AG09319 (cell line): ENCODE data around the gene RYR3.

Source experiments
- DNase-seq: peaks from one replicate; pipeline ENCODE4 v3.0.0-alpha.2; 2010; ENCODE audit warnings: low read depth; ENCODE audit errors: extremely low read depth
- CTCF ChIP-seq: IDR thresholded peaks from 2 replicates; pipeline ENCODE4 v1.5.1; 2011; ENCODE audit warnings: low read depth, mild to moderate bottlenecking, inconsistent platforms, low read length, moderate library complexity

RYR3 gene

GRCh38 chr15:33343275-33343674, 32.5 kb downstream of the RYR3 start:
- no peak for TF ChIP-seq CTCF

DNA sequence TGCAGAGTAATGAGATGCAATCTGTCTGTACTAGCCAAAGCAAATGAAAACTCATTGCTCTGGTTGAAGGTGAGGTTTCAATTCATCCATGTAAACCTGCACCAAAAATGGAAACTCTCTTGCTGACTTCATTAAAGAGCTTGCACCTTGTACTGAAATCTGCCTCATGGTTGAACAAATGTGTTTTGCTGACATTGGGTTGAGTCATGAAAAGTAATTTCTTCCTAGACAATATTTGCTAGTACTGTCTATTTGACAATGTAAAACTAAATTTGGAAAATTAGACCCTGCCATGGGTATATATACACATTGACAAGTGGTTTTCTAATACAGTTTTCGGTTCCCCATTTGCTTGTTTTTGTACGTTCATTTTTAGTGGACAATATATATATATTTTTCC, 33.3 kb downstream of the RYR3 start:
- TF ChIP-seq CTCF, result no peak
- no peak for DNase-seq

More at GRCh38 chr15:33343275-33343674, 32.5 kb downstream of the RYR3 start:
- DNase-seq, result no peak

GRCh38 chr15:33344530-33344929, 33.8 kb downstream of the RYR3 start:
- no peak for DNase-seq
- no peak for TF ChIP-seq CTCF

DNA sequence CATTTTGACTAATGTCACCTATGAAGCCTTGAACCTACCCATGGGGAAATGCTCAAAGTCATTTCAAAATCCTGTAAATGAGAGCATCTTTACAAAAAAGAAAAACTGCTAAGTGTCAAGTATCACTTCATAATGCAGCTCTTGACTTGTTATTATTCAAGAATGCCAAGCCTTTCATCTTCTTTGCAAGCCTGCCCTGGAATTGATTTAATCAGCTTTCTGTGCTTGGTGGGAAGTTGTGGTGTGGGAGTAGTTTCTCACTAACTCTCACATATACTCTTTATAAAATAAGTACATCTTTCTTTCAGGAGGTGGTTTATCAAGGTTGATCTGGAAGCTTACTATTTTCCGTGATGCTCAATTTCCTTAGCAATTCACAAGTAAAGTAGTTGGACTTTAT, 43.6 kb downstream of the RYR3 start:
- no peak for DNase-seq

GRCh38 chr15:33357845-33358244, 47.1 kb downstream of the RYR3 start:
- DNase-seq, result no peak
- TF ChIP-seq CTCF, result no peak

More for the DNA sequence above, 43.6 kb downstream of the RYR3 start:
- TF ChIP-seq CTCF, result no peak

DNA sequence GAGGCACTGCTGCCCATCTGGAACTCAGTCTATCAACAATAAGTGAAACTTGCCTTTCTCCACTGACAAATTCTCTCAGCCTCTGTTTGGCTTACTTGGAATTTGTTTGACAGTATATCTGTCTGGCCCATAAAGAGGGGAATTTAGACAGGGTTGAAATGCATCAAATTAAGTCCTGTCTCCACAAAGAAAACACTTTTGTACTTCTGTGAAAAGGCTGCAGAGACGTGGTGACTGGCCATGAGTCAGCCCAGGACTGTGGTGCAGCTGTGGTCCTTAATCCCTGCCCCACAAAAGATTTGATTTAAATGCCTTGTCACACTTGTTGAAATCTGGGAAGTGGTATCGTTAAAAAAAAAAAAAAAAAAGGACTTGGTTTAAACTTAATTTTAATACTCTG, 47.5 kb downstream of the RYR3 start:
- TF ChIP-seq CTCF, result no peak
- no peak for DNase-seq

GRCh38 chr15:33360886-33361285, 50.1 kb downstream of the RYR3 start:
- TF ChIP-seq CTCF, result no peak
- no peak for DNase-seq
